Neural cell (in vitro differentiated cells): ENCODE measurements around the gene FTSJ3. TPM values are rescaled to one million over a fixed set of nuclear protein-coding genes. Genes with fewer than 3 reads are reported as not detected.

Source experiments
- H2AFZ ChIP-seq: fragments of 200-600, 300-800 bp; sonication (generic), shearing (Covaris generic); 2 replicates; pipeline ENCODE4 v1.6.0; 2014; ENCODE audit warnings: low read depth, mild to moderate bottlenecking, antibody characterized with exemption, low read length, moderate library complexity
- H3F3A ChIP-seq: fragments of 200-600 bp; shearing (Covaris generic); 2 replicates; pipeline ENCODE4 v1.6.1; 2016; ENCODE audit warnings: mild to moderate bottlenecking, moderate library complexity, mixed read lengths, antibody characterized with exemption, low read length; ENCODE audit not compliant: insufficient read depth, poor library complexity, severe bottlenecking
- H3K27ac ChIP-seq: fragments of 200-600, 300-800 bp; sonication (generic), shearing (Covaris generic); 2 replicates; pipeline ENCODE4 v1.5.1; 2014; ENCODE audit warnings: mild to moderate bottlenecking, low read length, moderate library complexity
- H3K27me3 ChIP-seq: fragments of 300-800, 200-600 bp; sonication (generic), shearing (Covaris generic); 2 replicates; pipeline ENCODE4 v1.6.0; 2014; ENCODE audit warnings: mild to moderate bottlenecking, low read depth, low read length, moderate library complexity; ENCODE audit not compliant: insufficient read depth
- H3K36me3 ChIP-seq: fragments of 300-800, 200-600 bp; sonication (generic), shearing (Covaris generic); 2 replicates; pipeline ENCODE4 v1.5.1; 2014; ENCODE audit warnings: mild to moderate bottlenecking, antibody characterized with exemption, low read length, moderate library complexity; ENCODE audit not compliant: insufficient read depth
- H3K4me2 ChIP-seq: fragments of 300-800, 200-600 bp; sonication (generic), shearing (Covaris generic); 2 replicates; pipeline ENCODE4 v1.6.0; 2014; ENCODE audit warnings: mild to moderate bottlenecking, low read length
- H3K4me3 ChIP-seq: fragments of 300-800, 200-600 bp; sonication (generic), shearing (Covaris generic); 2 replicates; pipeline ENCODE4 v1.5.1; 2014; ENCODE audit warnings: mild to moderate bottlenecking, low read length, moderate library complexity
- H3K79me2 ChIP-seq: fragments of 200-600 bp; shearing (Covaris generic); replicated peaks from 2 replicates; pipeline ENCODE4 v1.6.0; 2014; ENCODE audit warnings: mild to moderate bottlenecking, low read length, moderate library complexity; ENCODE audit not compliant: insufficient read depth
- H3K9ac ChIP-seq: fragments of 300-800, 200-600 bp; sonication (generic), shearing (Covaris generic); 2 replicates; pipeline ENCODE4 v1.6.1; 2016; ENCODE audit warnings: mild to moderate bottlenecking, low read length, mixed read lengths
- H3K9me2 ChIP-seq: fragments of 200-600 bp; shearing (Covaris generic); 2 replicates; pipeline ENCODE4 v1.6.1; 2016; ENCODE audit warnings: mild to moderate bottlenecking, low read length, mixed read lengths; ENCODE audit not compliant: insufficient read depth
- H3K9me3 ChIP-seq: fragments of 200-600, 300-800 bp; sonication (generic), shearing (Covaris generic); 2 replicates; pipeline ENCODE4 v1.6.1; 2016; ENCODE audit warnings: mild to moderate bottlenecking, mixed run types, low read length, moderate library complexity, mixed read lengths
- H4K20me1 ChIP-seq: fragments of 200-600 bp; shearing (Covaris generic); 2 replicates; pipeline ENCODE4 v1.6.1; 2016; ENCODE audit warnings: mild to moderate bottlenecking, mixed run types; ENCODE audit not compliant: insufficient read depth
- EP300 ChIP-seq: fragments of 450-650 bp; conservative IDR thresholded peaks from 2 replicates; pipeline ENCODE4 v1.6.1; 2014; ENCODE audit warnings: antibody characterized with exemption, mild to moderate bottlenecking, moderate library complexity; ENCODE audit not compliant: poor library complexity, severe bottlenecking
- EZH2 ChIP-seq: fragments of 200-600, 300-800 bp; shearing (Covaris generic), sonication (generic); IDR thresholded peaks from 2 replicates; pipeline ENCODE4 v1.6.1; 2014; ENCODE audit warnings: antibody characterized with exemption, low read length, borderline replicate concordance, mild to moderate bottlenecking; ENCODE audit not compliant: insufficient read depth, poor library complexity, severe bottlenecking
- MXI1 ChIP-seq: fragments of 450-650 bp; conservative IDR thresholded peaks from 2 replicates; pipeline ENCODE4 v1.6.1; 2014; ENCODE audit warnings: antibody characterized with exemption, mild to moderate bottlenecking; ENCODE audit not compliant: poor library complexity, severe bottlenecking
- POLR2AphosphoS5 ChIP-seq: IDR thresholded peaks from 2 replicates; pipeline ENCODE4 v1.6.1; 2012
- RAD21 ChIP-seq: fragments of 450-650 bp; conservative IDR thresholded peaks from 2 replicates; pipeline ENCODE4 v1.6.1; 2014; ENCODE audit warnings: antibody characterized with exemption, mild to moderate bottlenecking, moderate library complexity
- SMC3 ChIP-seq: fragments of 450-650 bp; conservative IDR thresholded peaks from 2 replicates; pipeline ENCODE4 v1.6.1; 2014; ENCODE audit warnings: antibody characterized with exemption, mild to moderate bottlenecking, moderate library complexity; ENCODE audit not compliant: poor library complexity
- TAF1 ChIP-seq: IDR thresholded peaks from 2 replicates; pipeline ENCODE4 v1.6.1; 2012; ENCODE audit warnings: low read depth
- polyA plus RNA-seq: library from polyadenylated mRNA; depleted of rRNA; stranded (reverse); fragments of >200 nt; gene quantifications from 2 replicates; pipeline ENCODE4 v1.2.3, GENCODE V29; 2014
- TF ChIP-seq, protein P1 (sequence below): IDR thresholded peaks from 2 replicates; pipeline ENCODE4 v1.6.1; 2012; ENCODE audit warnings: borderline replicate concordance
- TF ChIP-seq, protein P2 (sequence below): fragments of 450-650 bp; IDR thresholded peaks from 2 replicates; pipeline ENCODE4 v1.5.1; 2014; ENCODE audit warnings: antibody characterized with exemption, mild to moderate bottlenecking, moderate library complexity; ENCODE audit not compliant: poor library complexity, severe bottlenecking

Gene FTSJ3
- polyA plus RNA-seq, 1 donor from 2014 or later: 23.2 TPM

GRCh38 chr17:63775420-63775819 is 52.0 kb downstream of the FTSJ3 start:
- Histone ChIP-seq H3K9me3 (no peaks in the 10 kb centered on the region), H3K36me3 (no peaks in the 10 kb centered on the region), H3K79me2 (peaks cover 81% of the 10 kb centered on the region), H3K27ac (no peak overlapping the region), H4K20me1 (peaks cover 16% of the 10 kb centered on the region), H3K4me2 (peak overlapping the region; percentile 99), H3K9me2 (no peaks in the 10 kb centered on the region), H3K9ac (peak overlapping the region; percentile 96), H3K27me3 (no peaks in the 10 kb centered on the region), H2AFZ (no peak overlapping the region), H3K4me3 (peak overlapping the region; percentile 80), H3F3A (no peaks in the 10 kb centered on the region)
- no peak for TF ChIP-seq SMC3
- no peak for TF ChIP-seq POLR2AphosphoS5
- TF ChIP-seq TAF1: no peak
- no peak for TF ChIP-seq RAD21
- TF ChIP-seq, protein P1, sequence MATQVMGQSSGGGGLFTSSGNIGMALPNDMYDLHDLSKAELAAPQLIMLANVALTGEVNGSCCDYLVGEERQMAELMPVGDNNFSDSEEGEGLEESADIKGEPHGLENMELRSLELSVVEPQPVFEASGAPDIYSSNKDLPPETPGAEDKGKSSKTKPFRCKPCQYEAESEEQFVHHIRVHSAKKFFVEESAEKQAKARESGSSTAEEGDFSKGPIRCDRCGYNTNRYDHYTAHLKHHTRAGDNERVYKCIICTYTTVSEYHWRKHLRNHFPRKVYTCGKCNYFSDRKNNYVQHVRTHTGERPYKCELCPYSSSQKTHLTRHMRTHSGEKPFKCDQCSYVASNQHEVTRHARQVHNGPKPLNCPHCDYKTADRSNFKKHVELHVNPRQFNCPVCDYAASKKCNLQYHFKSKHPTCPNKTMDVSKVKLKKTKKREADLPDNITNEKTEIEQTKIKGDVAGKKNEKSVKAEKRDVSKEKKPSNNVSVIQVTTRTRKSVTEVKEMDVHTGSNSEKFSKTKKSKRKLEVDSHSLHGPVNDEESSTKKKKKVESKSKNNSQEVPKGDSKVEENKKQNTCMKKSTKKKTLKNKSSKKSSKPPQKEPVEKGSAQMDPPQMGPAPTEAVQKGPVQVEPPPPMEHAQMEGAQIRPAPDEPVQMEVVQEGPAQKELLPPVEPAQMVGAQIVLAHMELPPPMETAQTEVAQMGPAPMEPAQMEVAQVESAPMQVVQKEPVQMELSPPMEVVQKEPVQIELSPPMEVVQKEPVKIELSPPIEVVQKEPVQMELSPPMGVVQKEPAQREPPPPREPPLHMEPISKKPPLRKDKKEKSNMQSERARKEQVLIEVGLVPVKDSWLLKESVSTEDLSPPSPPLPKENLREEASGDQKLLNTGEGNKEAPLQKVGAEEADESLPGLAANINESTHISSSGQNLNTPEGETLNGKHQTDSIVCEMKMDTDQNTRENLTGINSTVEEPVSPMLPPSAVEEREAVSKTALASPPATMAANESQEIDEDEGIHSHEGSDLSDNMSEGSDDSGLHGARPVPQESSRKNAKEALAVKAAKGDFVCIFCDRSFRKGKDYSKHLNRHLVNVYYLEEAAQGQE: no peak
- TF ChIP-seq MXI1: no peak
- no peak for TF ChIP-seq EP300
- TF ChIP-seq, protein P2, sequence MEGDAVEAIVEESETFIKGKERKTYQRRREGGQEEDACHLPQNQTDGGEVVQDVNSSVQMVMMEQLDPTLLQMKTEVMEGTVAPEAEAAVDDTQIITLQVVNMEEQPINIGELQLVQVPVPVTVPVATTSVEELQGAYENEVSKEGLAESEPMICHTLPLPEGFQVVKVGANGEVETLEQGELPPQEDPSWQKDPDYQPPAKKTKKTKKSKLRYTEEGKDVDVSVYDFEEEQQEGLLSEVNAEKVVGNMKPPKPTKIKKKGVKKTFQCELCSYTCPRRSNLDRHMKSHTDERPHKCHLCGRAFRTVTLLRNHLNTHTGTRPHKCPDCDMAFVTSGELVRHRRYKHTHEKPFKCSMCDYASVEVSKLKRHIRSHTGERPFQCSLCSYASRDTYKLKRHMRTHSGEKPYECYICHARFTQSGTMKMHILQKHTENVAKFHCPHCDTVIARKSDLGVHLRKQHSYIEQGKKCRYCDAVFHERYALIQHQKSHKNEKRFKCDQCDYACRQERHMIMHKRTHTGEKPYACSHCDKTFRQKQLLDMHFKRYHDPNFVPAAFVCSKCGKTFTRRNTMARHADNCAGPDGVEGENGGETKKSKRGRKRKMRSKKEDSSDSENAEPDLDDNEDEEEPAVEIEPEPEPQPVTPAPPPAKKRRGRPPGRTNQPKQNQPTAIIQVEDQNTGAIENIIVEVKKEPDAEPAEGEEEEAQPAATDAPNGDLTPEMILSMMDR: no peak

DNA sequence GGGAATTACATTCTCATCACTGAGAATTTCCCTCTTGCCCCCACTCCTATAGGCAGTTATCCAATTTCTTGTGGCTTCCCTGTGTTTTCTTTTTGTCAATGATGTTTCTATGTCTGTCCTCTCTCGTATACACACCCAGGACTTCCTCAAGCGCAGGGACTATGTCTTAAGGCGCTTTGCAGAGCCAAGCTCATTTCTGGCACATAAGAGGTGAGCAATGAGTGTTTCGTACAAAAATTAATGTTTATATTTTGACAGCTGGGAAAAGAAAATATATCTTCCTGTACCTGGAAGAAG is 52.5 kb downstream of the FTSJ3 start:
- H3K4me2 ChIP-seq: peak overlapping the region; percentile 99
- H3K27ac ChIP-seq: peak overlapping the region; percentile 90
- no peaks in the 10 kb centered on the region for H3K9me3 ChIP-seq
- no peak overlapping the region for H2AFZ ChIP-seq
- H3K27me3 ChIP-seq: no peaks in the 10 kb centered on the region
- H4K20me1 ChIP-seq: peaks cover 16% of the 10 kb centered on the region
- no peaks in the 10 kb centered on the region for H3F3A ChIP-seq
- no peaks in the 10 kb centered on the region for H3K9me2 ChIP-seq
- no peaks in the 10 kb centered on the region for H3K36me3 ChIP-seq
- no peak for TF ChIP-seq TAF1
- no peak for TF ChIP-seq RAD21
- TF ChIP-seq SMC3: no peak
- no peak for TF ChIP-seq MXI1
- TF ChIP-seq EZH2: no peak
- no peak for TF ChIP-seq EP300
- TF ChIP-seq POLR2AphosphoS5: no peak
- TF ChIP-seq, protein P1: no peak
- TF ChIP-seq, protein P2: no peak
- peak overlapping the region; percentile 80 for H3K4me3 ChIP-seq
- H3K79me2 ChIP-seq: peaks cover 81% of the 10 kb centered on the region
- H3K9ac ChIP-seq: peak overlapping the region; percentile 96
